Neural progenitor cell (in vitro differentiated cells): ENCODE data around the gene POT1.

Experiments
- CTCF ChIP-seq: fragments of 200-600 bp; sonication (generic); IDR thresholded peaks from 2 replicates; pipeline ENCODE4 v1.5.1; 2017; ENCODE audit warnings: antibody characterized with exemption, mild to moderate bottlenecking
- EZH2 ChIP-seq: fragments of 200-600 bp; sonication (generic); IDR thresholded peaks from 2 replicates; pipeline ENCODE4 v1.6.1; 2017; ENCODE audit warnings: antibody characterized with exemption, mild to moderate bottlenecking, moderate library complexity
- EZH2phosphoT487 ChIP-seq: fragments of 200-600 bp; sonication (generic); IDR thresholded peaks from 2 replicates; pipeline ENCODE4 v1.6.1; 2017; ENCODE audit warnings: antibody characterized with exemption

- TF ChIP-seq EZH2 (no peak), CTCF (no peak), EZH2phosphoT487 (no peak)
Measured at GRCh38 chr7:124930173-124930623, 573 bp upstream of the POT1 start.
